HG02973 (cell line): Measurements from ENCODE around the gene JARID2.
"Not testable (repeated sequence)": the region's sequence is repeated elsewhere in the genome, so short reads cannot be mapped to it uniquely, and the experiment has no call there.

ENCODE experiments used
- ATAC-seq: cut with Tn5 transposase; IDR thresholded peaks from one replicate; pipeline ENCODE4 v1.9.1; 2021; ENCODE audit warnings: moderate library complexity; ENCODE audit not compliant: unreplicated experiment

The JARID2 gene

DNA sequence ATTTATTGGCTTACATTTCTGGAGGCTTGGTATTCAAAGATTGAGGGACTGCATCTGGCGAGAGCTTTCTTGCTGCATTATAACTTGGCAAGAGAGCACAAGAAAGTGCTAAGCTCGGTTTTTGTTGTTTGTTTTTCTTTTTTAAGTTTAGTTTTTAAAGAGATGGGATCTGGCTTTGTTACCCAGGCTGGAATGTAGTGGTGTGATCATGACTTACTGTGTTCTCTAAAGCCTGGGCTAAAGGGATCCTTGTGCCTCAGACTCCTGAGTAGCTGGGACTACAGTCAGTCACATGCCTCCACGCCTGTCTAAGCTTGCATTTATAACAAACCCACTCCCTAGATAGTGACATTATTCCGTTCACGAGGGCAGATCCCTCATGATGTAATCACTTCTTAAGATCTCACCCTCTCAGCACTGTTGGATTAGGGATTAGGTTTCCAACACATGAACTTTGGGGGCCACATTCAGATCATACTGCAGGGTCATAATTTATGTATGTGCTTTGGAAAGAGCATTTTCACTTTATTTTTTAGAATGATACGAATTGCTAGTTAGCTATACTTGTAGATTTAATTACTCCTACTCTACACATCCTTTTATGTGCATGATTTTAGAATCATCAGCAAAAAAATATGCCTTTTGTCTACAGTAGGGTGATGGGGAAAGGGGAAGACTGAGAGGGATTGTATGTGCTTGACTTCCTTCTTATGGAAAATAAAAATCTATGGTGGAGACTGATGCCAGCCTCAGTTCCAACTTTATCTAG, 167.8 kb downstream of the JARID2 start:
- ATAC-seq, result no peak

DNA sequence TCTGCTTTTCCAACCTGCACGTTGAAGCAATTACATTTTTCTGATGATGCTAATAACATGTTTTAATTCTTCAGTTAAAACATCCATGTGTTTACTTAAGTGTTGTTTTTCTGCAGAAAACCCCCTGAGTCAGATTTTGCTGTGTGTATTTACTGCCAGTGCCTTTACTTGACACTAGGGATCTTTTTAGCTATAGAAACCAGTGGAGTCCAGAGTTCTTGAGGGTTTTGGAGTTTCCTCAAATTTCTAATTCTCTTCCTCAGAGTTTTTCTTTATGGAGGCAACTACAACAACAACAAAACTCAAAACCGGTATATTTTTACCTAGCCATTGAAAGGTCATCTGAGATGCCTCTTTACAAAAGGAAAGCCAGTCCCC, 168.4 kb downstream of the JARID2 start:
- ATAC-seq, result no peak

DNA sequence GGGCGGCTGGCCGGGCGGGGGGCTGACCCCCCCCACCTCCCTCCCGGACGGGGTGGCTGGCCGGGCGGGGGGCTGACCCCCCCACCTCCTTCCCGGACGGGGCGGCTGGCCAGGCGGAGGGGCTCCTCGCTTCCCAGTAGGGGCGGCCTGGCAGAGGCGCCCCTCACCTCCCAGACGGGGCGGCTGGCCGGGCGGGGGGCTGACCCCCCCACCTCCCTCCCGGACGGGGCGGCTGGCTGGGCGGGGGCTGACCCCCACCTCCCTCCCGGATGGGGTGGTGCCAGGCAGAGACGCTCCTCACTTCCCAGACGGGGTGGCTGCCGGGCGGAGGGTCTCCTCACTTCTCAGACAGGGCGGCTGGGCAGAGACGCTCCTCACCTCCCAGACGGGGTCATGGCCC, 169.8 kb downstream of the JARID2 start:
- ATAC-seq, result not testable (repeated sequence)

DNA sequence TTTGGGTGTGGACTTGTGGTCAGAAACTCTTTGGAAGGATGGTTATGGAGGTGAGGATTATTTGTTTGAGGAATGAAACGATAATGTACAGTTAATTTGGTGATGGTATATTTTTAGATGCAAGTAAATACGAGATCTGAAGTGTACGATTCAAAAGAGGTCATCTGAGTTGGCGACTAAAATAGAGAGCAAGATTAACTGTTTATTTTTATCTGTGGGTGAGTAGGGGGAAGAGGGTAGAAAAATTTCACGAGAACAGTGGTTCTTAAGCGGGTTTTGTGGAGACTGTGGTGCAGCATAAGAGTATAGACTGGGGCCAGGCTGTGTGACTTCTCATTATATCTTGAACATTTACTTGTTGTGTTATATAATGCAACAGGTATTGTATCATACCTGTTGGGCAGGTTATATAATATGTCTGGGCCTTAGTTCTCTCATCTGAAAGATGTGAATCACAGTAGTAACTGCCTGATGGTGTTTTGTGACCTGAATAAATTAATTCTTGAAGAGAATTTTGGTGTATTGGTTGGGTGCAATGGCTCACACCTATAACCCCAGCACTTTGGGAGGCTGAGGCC, 171.2 kb downstream of the JARID2 start:
- no peak for ATAC-seq

- no peak for ATAC-seq
These were observed 171.9 kb downstream of the JARID2 start for GRCh38 chr6:15417811-15418210.

DNA sequence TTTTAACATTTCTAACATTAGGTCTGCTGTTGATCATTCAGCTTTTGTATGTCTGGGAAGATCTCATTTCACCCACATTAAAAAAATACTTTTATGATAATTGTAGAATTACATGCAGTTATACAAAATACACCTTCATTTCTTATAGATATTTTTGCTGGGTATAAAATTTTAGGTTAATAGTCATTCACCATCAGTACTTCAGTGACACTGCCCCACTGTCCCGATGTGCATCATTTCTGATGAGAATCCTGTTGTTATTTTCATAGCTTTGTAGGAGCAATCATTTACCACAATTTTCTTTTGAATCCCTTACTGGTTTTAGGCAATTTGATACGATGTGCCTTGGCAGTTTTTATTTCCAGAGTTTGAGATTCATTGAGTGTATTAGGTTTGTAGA, 173.6 kb downstream of the JARID2 start:
- ATAC-seq, result no peak

GRCh38 chr6:15420959-15421438, 175.1 kb downstream of the JARID2 start:
- peak; percentile 69 for ATAC-seq

DNA sequence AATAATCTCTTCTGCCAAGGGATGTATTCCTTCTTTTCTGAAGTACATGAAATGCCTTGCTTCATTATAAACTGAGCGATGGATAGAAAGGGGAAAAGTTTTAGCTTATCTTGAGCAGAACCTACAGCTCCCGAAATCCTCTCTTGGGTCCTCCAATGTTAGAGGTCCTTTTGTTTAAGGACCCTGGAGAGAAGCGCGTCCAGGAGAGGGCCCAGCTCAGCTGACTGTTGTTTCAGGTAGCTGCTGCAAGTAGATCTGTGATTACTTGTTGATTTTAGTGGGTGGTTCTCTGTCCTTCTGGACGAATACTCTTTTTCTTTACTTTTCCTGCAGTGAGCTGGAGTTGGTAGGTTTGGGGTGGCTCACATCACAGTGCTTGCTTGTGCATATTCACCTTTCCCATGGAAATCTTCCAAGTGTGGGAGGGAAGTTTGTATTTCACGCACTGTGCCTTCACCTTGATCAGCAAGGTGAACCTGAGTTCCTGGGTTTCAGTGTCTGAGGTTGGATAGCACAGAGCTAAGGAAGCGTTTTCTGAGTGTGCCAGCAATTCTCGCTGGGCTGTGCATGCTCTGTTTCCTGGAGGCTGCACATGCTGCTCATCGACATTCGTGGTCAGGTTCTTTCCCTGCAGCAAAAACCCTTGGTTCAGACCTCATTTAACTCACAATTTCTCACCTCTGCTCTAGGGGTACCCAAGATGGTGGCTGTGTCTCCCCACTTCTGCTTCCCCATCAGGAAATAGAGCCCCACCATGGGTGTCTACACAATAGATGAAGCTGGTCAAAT, 176.3 kb downstream of the JARID2 start:
- ATAC-seq, result no peak

DNA sequence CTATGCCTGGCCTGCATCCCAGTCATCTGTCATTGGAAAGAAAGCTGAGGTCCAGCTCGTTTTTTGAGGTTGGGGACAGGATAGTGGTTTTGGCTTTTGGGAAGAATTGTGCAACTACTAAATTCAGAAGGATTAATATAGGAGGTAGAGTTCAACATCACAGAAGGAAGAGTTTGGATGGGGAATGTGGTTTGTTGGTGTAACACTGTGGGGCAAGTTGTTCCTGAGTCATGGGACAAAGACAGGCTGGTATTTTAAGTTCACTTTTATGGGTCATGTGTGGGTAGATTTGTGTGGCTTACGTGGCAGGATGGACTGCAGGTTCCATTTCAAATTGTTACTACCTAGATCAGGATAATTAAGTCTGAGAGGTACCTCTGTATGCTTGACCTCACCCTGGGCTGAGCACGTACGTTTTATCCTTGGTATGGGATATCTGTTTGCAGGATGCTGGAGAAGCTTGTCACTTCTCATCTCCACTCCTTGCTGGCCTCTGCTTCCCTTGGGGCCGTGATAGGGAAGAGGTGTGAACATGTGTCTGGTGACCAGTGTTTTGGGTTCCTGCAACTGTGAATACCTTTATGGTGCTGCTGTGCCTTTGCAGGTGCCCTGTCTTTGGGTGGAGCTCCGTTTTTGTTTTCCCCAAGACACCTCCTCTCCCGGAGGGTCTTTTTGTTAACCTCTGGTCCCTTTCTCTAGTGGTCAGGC, 177.6 kb downstream of the JARID2 start:
- no peak for ATAC-seq

DNA sequence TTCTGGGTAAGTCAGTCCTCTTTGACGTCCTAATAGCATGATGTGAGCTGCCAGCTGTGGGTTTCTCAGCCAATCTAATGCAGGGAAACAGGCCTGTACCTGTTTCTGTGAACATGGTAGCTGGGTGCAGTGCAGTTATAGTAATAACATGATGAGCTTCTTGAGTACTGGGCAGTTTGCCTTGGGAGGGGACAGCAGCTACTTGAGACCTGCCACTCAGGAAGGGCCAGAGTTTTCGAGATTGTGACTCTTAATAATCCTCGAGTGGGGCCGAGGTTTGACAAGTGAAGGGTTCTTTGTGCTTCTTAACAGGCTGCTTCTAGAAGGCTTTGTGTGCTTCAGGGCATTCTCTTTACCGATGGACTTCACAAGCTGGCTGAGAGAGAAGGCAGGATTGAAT, 180.1 kb downstream of the JARID2 start:
- no peak for ATAC-seq

DNA sequence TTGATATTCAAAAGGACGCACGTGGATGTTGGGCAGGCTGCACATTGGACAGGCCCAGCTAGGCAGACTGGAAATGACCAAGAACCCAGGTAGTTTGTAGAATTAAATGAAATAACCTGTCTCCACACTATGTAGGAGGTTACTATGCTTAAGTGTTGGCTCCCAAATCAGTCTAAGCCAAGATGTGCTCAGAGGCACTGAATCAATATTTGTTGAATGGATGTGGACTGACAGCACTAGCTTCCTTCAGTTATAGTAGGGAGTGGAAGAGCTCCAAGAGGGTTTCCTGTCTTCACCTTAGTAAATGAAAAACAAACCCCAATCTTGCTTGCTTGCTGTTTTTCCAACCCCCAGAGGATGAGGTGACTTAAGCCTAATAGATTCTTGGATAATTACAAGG, 180.5 kb downstream of the JARID2 start:
- no peak for ATAC-seq

GRCh38 chr6:15426901-15427300, 181.0 kb downstream of the JARID2 start:
- no peak for ATAC-seq

DNA sequence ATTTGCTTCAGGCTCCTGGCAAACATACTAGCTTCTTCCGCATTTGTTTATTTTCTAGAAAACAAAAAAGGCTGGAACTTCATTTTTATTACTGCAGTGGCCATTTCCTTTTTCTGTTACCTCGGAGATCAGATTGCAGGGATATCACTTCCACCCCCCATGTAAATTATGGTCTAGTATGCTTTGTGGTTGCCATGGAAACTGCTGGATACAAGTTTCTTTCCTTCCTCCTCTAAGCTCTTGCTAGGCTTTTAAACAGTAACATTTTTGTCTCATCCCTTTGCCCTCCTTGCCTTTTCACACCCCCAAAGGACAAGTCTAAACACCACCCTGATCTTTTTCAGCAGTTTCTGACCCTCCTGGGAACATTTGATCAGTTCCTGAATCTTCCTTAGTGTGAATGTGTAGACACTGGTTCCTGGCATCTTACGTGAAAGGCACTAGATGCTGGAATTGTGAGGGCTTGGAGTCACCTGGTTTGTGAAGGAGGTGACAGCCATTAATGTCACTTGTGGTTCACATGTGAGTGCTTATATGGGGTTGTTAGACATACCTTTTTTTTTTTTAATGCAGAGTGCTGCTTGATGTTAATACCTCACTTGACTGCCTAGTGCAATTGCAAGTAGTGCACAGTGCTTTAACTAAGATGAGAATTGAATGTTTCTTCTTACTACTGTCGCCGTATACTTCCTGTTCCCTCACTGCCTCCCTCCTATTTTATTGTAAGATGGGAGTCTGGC, 181.6 kb downstream of the JARID2 start:
- ATAC-seq, result no peak

DNA sequence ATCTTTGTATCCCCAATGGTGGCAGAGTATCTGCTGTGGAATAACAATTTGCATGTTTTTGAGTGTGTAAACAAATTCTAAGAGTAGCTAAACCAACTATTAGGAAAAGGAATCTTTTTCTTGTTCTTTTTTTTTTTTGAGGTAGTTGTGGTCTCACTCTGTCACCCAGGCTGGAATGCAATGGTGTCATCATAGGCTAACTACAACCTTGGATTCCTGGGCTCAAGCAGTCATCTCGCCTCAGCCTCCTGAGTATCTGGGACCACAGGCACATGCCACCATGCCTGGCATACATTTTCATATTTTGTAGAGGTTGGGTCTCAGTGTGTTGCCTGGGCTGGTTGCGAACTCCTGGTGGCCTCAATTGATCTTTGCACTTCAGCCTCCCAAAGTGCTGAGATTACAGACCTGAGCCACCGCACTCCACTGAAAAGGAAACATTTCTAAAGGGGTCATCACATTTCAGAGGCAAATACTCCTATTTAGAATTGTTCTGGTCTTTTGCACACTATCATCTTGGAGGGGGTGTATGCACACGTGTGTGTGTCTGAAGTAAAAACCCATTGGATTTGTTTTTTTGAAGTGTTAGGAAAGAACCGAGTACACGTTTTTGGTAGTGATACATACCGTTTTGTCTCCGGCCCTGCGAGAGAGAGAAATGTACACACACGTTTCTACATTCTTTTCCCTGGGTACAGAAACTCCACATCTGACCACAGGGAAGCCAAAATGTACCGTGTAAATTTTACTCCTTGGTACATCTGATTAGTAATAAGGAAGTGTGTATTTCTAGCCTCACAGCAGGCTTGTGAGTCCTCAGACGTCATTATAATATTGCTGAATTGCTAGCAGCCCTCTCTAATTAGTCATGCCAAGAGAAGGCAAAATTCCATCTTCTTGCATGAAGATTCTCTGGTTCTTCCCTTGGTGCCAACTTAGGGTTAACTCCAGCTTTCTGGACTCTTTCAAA, 183.6 kb downstream of the JARID2 start:
- no peak for ATAC-seq

GRCh38 chr6:15430186-15430585, 184.3 kb downstream of the JARID2 start:
- ATAC-seq, result no peak

GRCh38 chr6:15430931-15431405, 185.1 kb downstream of the JARID2 start:
- no peak for ATAC-seq

DNA sequence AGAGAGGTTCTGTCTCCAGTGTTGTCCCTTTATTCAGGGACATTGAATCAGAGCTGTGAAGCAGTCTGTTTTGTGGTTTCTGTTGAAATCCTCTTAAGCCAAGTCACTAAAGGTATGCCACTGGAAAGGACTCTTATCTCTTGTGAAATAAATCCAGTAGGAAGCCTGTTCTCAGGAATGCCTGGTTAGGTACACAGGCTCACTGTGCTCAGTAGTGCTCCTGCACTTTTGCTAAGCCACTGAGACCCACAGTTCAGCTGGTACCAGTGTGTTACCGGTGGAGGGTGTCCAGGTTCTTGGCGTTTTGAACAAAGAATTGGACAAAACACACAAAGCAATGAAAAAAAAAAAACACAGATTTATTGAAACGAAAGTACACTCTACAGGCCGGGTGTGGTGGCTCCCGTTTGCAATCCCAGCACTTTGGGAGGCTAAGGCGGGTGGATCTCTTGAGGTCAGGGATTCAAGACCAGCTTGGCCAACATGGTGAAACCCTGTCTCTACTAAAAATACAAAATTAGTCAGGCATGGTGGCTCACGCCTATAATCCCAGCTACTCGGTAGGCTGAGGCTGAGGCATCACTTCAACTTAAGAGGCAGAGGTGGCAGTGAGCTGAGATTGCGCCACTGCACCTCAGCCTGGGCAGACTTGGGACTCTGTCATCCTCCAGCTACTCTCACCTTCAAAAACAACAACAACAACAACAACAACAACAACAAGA, 186.1 kb downstream of the JARID2 start:
- ATAC-seq, result no peak

DNA sequence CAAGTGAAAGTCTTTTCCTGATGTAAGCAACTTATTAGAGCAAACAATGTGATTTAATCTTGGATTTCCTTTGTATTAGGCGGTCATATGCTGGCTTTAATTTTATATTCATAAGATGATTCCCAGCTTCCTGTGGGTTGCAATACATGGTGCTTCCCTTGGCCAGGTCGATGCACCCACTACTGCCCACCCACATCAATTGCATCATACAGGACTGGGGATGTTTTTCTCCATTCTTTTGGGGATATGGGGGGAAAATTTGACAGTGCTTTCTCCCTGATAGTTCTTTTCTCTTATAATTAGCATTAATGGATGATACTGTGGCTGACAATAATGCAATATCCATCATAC, 187.6 kb downstream of the JARID2 start:
- ATAC-seq, result no peak

DNA sequence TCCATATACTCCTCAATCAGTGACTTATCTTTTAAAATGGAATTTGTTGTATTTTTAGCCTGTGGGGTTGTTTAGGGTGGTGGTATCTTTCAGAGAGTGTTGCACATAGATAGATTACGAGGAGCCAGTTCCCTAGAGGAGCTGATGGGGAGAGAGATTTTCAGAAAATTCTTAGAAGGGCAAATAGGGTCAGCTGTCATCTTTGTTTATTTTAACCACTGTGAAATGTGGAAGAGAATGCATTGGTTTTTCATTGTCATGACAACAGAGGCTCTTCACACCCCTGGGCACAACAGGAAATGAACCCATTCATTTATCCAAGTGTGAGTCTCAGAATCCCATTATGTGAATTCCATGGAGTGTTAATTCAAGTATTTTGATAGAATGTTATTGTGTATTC, 188.4 kb downstream of the JARID2 start:
- no peak for ATAC-seq
